Suprapubic skin (tissue), 4 donors: ENCODE results near the gene FMN1. TPM values are rescaled to one million over a fixed set of nuclear protein-coding genes. Genes with fewer than 3 reads are reported as not detected.

Source experiments
- DNase-seq, 2 donors: peaks; one replicate each; pipeline ENCODE4 v3.0.0-alpha.2; 2019; ENCODE audit warnings: low spot score in 2 of 2
- H3K27ac ChIP-seq: fragments of 200-600 bp; sonication (generic); one replicate; pipeline ENCODE4 v1.5.1; 2019
- H3K27me3 ChIP-seq: fragments of 200-600 bp; sonication (generic); one replicate; pipeline ENCODE4 v1.5.1; 2019
- H3K36me3 ChIP-seq: fragments of 200-600 bp; sonication (generic); one replicate; pipeline ENCODE4 v1.5.1; 2019
- H3K4me1 ChIP-seq: fragments of 200-600 bp; sonication (generic); one replicate; pipeline ENCODE4 v1.5.1; 2019
- H3K4me3 ChIP-seq: fragments of 200-600 bp; sonication (generic); one replicate; pipeline ENCODE4 v1.5.1; 2019; ENCODE audit warnings: mild to moderate bottlenecking
- H3K9me3 ChIP-seq: fragments of 200-600 bp; sonication (generic); one replicate; pipeline ENCODE4 v1.5.1; 2019
- EP300 ChIP-seq: sonication (generic); formaldehyde crosslinking; IDR thresholded peaks from one replicate; pipeline ENCODE4 v1.6.1; 2017; ENCODE audit warnings: antibody characterized with exemption
- POLR2A ChIP-seq, 2 donors: fragments of 450-650 bp; IDR thresholded peaks; one replicate each; pipeline ENCODE4 v1.6.1; 2017; ENCODE audit warnings: antibody characterized with exemption in 2 of 2, mild to moderate bottlenecking in 2 of 2, moderate library complexity in 2 of 2
- POLR2AphosphoS5 ChIP-seq, 3 donors: sonication (generic); formaldehyde crosslinking; IDR thresholded peaks; one replicate each; pipeline ENCODE4 v1.6.1; 2017; ENCODE audit warnings: antibody characterized with exemption in 3 of 3
- WGBS: methylation state at CpG from one replicate; pipeline ENCODE4 v1.1.5; 2018; 5-methylcytosine and 5-hydroxymethylcytosine counted together
- total RNA-seq, 4 donors: library from RNA; depleted of rRNA; stranded (reverse); fragments of >200 nt; gene quantifications; one replicate each; pipeline ENCODE4 v1.1.0, GENCODE V29; 2016
- TF ChIP-seq, protein P1 (sequence below), 2 donors: fragments of 200-600 bp in 1 of 2; fragments of 450-650 bp in 1 of 2; sonication (generic) in 1 of 2; IDR thresholded peaks; one replicate each; pipeline ENCODE4 v1.5.1; 2016 to 2019; ENCODE audit warnings: antibody characterized with exemption in 2 of 2, mild to moderate bottlenecking in 1 of 2, moderate library complexity in 1 of 2

The FMN1 gene
- total RNA-seq, 4 donors from 2014 or later, result 19.8 to 47.3 (median 33.1) TPM

DNA sequence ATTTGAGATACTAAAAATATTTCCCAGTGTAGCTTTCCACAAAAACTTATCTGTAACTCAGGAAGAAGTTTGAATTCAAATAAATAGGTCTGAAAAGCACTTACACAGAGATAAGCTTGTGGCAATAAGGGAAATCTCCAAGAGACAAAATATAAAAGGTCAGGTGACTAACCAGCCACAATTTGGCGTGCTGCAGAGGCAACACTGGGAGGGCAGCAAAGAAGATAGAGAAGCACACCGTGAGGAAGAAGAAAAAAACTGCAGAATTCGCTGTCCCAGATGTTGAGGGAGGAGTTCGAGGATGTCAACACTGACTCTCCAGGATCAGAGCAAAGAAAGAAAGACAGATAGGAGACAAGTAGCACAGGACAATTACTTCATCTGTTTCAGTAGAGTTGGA, 204.4 kb downstream of the FMN1 start:
- Histone ChIP-seq H3K27me3 (no peaks in the 10 kb centered on the region), H3K36me3 (no peaks in the 10 kb centered on the region), H3K9me3 (no peaks in the 10 kb centered on the region), H3K27ac (no peak overlapping the region), H3K4me3 (no peak overlapping the region), H3K4me1 (no peaks in the 10 kb centered on the region)
- 79% methylated on average over 4 of the region's 4 CpGs for WGBS
- no peak for TF ChIP-seq POLR2AphosphoS5 (IDR thresholded peaks at IDR 0.05)
- TF ChIP-seq POLR2A (IDR thresholded peaks at IDR 0.05), result no peak
- no peak for TF ChIP-seq EP300
- TF ChIP-seq, protein P1, sequence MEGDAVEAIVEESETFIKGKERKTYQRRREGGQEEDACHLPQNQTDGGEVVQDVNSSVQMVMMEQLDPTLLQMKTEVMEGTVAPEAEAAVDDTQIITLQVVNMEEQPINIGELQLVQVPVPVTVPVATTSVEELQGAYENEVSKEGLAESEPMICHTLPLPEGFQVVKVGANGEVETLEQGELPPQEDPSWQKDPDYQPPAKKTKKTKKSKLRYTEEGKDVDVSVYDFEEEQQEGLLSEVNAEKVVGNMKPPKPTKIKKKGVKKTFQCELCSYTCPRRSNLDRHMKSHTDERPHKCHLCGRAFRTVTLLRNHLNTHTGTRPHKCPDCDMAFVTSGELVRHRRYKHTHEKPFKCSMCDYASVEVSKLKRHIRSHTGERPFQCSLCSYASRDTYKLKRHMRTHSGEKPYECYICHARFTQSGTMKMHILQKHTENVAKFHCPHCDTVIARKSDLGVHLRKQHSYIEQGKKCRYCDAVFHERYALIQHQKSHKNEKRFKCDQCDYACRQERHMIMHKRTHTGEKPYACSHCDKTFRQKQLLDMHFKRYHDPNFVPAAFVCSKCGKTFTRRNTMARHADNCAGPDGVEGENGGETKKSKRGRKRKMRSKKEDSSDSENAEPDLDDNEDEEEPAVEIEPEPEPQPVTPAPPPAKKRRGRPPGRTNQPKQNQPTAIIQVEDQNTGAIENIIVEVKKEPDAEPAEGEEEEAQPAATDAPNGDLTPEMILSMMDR (IDR thresholded peaks at IDR 0.05), result no peak
- no peak for DNase-seq

DNA sequence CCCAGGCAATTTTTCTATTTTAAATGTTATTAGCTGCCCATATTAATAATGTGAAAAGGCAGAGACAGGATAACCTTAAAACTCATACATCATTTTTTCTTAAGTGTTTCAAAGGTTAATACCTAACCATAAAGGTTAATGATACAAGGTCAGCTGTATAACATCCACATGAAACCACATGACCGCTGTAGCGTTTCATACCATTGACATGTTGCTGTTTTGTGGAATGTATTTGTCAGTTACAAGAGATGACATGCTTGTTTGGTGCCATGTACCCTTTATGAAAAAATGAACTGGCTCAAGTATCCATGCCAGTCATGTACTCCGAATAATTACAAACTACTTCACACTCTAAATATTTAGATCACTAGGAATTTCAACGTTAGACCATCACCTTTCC, 207.4 kb downstream of the FMN1 start:
- Histone ChIP-seq H3K36me3 (no peaks in the 10 kb centered on the region), H3K9me3 (no peaks in the 10 kb centered on the region), H3K27ac (no peak overlapping the region), H3K4me1 (no peaks in the 10 kb centered on the region), H3K4me3 (no peak overlapping the region), H3K27me3 (no peaks in the 10 kb centered on the region)
- DNase-seq, result no peak
- no peak for TF ChIP-seq POLR2A (IDR thresholded peaks at IDR 0.05)
- 77% methylated on average over 4 of the region's 4 CpGs for WGBS

DNA sequence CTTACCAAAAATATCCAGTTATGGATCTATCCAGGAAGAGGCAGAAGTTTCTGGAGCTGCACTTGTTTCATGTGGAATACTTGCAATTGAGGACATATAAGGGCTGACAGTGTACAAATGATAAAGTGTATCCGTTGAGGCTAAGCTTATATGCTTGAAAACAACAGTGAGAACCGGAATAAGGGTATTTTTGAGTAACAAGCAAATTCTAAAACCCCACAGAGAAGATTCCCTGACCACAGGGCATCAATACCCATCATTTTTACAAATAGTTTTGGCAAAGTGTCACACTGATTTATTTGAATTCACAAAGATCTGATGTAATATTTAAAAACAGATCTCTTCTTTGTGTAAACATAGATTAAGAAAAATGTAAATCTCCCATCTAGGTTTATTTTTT, 208.4 kb downstream of the FMN1 start:
- DNase-seq, result no peak
- no peak overlapping the region for H3K4me3 ChIP-seq
- no peaks in the 10 kb centered on the region for H3K9me3 ChIP-seq
- no peaks in the 10 kb centered on the region for H3K27me3 ChIP-seq
- no peaks in the 10 kb centered on the region for H3K4me1 ChIP-seq
- H3K27ac ChIP-seq, result no peak overlapping the region
- TF ChIP-seq, protein P1 (IDR thresholded peaks at IDR 0.05), result no peak
- TF ChIP-seq POLR2AphosphoS5 (IDR thresholded peaks at IDR 0.05) (no peak), EP300 (no peak), POLR2A (IDR thresholded peaks at IDR 0.05) (no peak)
- no peaks in the 10 kb centered on the region for H3K36me3 ChIP-seq
- 82% methylated on average over 2 of the region's 2 CpGs for WGBS

DNA sequence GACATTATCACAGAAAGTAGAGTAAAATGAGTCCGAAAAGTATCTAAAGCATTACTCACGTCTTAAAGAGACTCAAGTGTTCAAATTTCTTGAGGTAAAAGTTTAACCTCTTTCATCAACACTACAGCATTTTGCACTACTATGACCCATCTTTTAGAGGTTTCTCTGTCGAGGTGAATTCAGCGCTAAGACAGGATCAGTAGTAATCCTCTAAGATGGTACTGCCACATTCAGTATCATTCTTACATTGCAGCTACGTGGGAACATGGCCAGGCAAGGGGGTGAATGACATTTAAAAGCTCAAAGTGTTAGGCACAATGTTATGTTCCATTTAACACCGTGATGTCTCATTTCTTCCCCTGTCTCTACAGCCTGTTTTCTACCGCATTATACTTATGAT, 210.8 kb downstream of the FMN1 start:
- no peak for DNase-seq
- Histone ChIP-seq H3K4me1 (no peaks in the 10 kb centered on the region), H3K4me3 (no peak overlapping the region), H3K9me3 (no peaks in the 10 kb centered on the region), H3K36me3 (no peaks in the 10 kb centered on the region), H3K27ac (no peak overlapping the region), H3K27me3 (no peaks in the 10 kb centered on the region)
- TF ChIP-seq POLR2AphosphoS5 (IDR thresholded peaks at IDR 0.05) (no peak), EP300 (no peak)
- WGBS, result 88% methylated on average over 7 of the region's 7 CpGs

DNA sequence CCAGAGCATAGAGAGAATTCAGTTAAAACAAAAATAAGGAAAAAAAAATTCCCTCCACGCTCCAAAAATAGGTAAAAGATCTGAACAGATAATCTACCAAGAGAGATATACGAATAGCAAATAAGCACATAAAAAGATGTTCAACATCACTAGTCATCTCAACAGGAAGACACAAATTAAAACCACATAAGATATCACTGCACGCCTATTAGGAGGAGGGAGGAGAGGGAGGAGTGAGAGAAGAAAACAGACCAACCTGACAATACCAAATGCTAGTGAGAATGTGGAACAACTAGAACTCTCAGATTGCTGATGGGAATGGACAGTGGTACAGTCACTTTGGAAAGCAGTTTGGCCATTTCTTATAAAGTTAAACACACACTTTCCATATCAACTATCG, 212.5 kb downstream of the FMN1 start:
- TF ChIP-seq, protein P1 (IDR thresholded peaks at IDR 0.05), result no peak
- TF ChIP-seq POLR2AphosphoS5 (IDR thresholded peaks at IDR 0.05) (no peak), EP300 (no peak), POLR2A (IDR thresholded peaks at IDR 0.05) (no peak)
- no peak for DNase-seq
- Histone ChIP-seq H3K27me3 (no peaks in the 10 kb centered on the region), H3K4me3 (no peak overlapping the region), H3K4me1 (no peaks in the 10 kb centered on the region), H3K36me3 (no peaks in the 10 kb centered on the region), H3K9me3 (no peaks in the 10 kb centered on the region), H3K27ac (no peak overlapping the region)
- WGBS, result 75% methylated on average over 4 of the region's 4 CpGs

DNA sequence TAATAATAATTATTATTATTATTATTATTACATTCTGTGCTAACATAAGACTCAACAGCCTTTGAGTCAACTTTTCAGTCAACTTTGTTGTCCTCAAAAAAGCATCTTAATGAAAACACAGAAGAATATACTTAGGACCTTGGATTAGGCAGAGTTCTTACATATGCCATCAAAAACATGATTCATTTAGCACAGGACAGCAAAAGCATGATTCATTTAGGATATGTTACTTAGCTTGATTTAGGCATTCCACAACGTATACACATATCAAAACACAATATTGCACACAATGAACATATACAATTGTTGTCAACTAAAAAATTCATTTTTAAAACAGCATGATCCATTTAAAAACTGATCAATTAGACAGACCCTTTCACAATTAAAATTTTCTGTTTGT, 213.0 kb downstream of the FMN1 start:
- H3K4me3 ChIP-seq, result no peak overlapping the region
- no peaks in the 10 kb centered on the region for H3K9me3 ChIP-seq
- no peaks in the 10 kb centered on the region for H3K36me3 ChIP-seq
- H3K27me3 ChIP-seq, result no peaks in the 10 kb centered on the region
- H3K27ac ChIP-seq, result no peak overlapping the region
- H3K4me1 ChIP-seq, result no peaks in the 10 kb centered on the region
- WGBS, result 84% methylated on average over 1 of the region's 1 CpG
- TF ChIP-seq POLR2A (IDR thresholded peaks at IDR 0.05) (no peak), POLR2AphosphoS5 (IDR thresholded peaks at IDR 0.05) (no peak), EP300 (no peak)
- TF ChIP-seq, protein P1 (IDR thresholded peaks at IDR 0.05), result no peak
- no peak for DNase-seq
